ENCODE data around the gene CSF1. TPM values are rescaled to one million over a fixed set of nuclear protein-coding genes. Genes with fewer than 3 reads are reported as not detected.

The CSF1 gene
- total and polyA plus RNA-seq, 2 of the 13 experiments (the other 11 are each of a cell fraction or from before 2014, with no cell fraction given): 4.6 to 13.3 TPM

- no peak for DNase-seq (ENCODE audit: low spot score)
- TF ChIP-seq ATAD3A (CRISPR knock-in tag; IDR thresholded peaks at IDR 0.05): no peak
- WGBS (ENCODE audit: low lambda C conversion rate): 57% methylated on average over 3 of the region's 4 CpGs
- ATAC-seq: peak; percentile 8
- Histone ChIP-seq H3K4me1 (ENCODE audit: insufficient read depth, low read length) (peaks cover 85% of the 10 kb centered on the region), H3K27ac (ENCODE audit: extremely low read length, insufficient read depth, low read length) (no peak overlapping the region), H3K9me3 (ENCODE audit: low read length) (no peaks in the 10 kb centered on the region), H3K4me2 (ENCODE audit: low read depth, low read length) (peak overlapping the region; percentile 81), H3K27me3 (ENCODE audit: control insufficient read depth in 1 of 2, insufficient read depth in 2 of 2, low read length in 2 of 2) (no peaks in the 10 kb centered on the region; a peak in 2 of 5 replicates), H3K9ac (ENCODE audit: insufficient read depth, low read depth, low read length) (peak overlapping the region; percentile 44), H3K36me3 (replicated peaks in 1 of 2; ENCODE audit: control insufficient read depth in 1 of 2, insufficient read depth in 2 of 2, low read length in 2 of 2) (no peaks in the 10 kb centered on the region), H3K4me3 (replicated peaks in 1 of 3; ENCODE audit: insufficient read depth in 1 of 3, low read depth in 2 of 3, low read length in 3 of 3) (peak overlapping the region; percentile 33 to 72 (median 51)), H3K79me2 (ENCODE audit: insufficient read depth, low read length) (no peaks in the 10 kb centered on the region), H4K20me1 (ENCODE audit: insufficient read depth, low read length) (no peaks in the 10 kb centered on the region), H2AFZ (ENCODE audit: low read length) (no peak overlapping the region)
- intact Hi-C loops (cut with micrococcal nuclease; ENCODE audit: unreplicated experiment) (no loop called here), in situ Hi-C loops (cut with HindIII; ENCODE audit: extremely low pct_ligation_motif_present, low pct_unique_long_range_greater_than_20kb) (no loop called here)
- no TSS peak for BruUV-seq (replicated peaks)
- ChIA-PET POLR2A (interaction anchor here (1.2 kb wide), 3 partner anchors 15 to 84 kb away, joined by 3 to 7 read pairs (median 5); no protein-coding TSS in a partner anchor), CTCF (ENCODE audit: low intra/inter-chr PET ratio, low total read pairs) (no interaction called here)
- no peak for FAIRE-seq
Observed at GRCh38 chr1:109876617-109877316, 33.9 kb upstream of the CSF1 start.

DNA sequence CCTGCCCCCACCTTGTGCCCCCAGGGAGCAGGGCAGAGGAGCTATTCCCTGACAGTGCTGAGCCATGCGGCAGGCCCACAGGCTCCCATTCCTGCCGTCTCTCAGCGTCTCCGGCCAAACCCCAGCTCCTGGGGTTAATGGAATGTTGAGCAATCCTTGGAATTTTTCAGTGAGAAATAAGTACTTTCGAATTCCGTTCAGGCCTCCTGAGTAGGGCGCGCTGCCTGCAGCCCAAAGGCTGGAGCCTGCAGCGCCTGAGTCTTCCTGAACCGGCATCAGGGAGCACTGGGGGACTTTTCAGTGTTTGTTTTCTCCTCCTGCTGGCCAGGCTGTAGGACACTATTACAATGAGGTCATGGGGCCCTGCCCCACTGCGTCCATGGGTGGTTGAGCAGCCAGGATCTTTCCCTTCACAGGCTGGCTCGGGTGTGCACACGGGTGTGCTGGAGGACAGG, 33.3 kb upstream of the CSF1 start:
- H2AFZ ChIP-seq (ENCODE audit: low read length): no peak overlapping the region
- H3K27ac ChIP-seq (ENCODE audit: extremely low read length, insufficient read depth, low read length): no peak overlapping the region
- H3K36me3 ChIP-seq (replicated peaks in 1 of 2; ENCODE audit: control insufficient read depth in 1 of 2, insufficient read depth in 2 of 2, low read length in 2 of 2): no peaks in the 10 kb centered on the region
- no peaks in the 10 kb centered on the region for H3K79me2 ChIP-seq (ENCODE audit: insufficient read depth, low read length)
- ChIA-PET CTCF (ENCODE audit: low intra/inter-chr PET ratio, low total read pairs) (no interaction called here), POLR2A (interaction anchor here (1.2 kb wide), 3 partner anchors 15 to 83 kb away, joined by 3 to 7 read pairs (median 5); no protein-coding TSS in a partner anchor)
- H3K9me3 ChIP-seq (ENCODE audit: low read length): no peaks in the 10 kb centered on the region
- peak; percentile 96 for ATAC-seq
- no TSS peak for BruUV-seq (replicated peaks)
- H3K4me1 ChIP-seq (ENCODE audit: insufficient read depth, low read length): peaks cover 88% of the 10 kb centered on the region
- H3K4me3 ChIP-seq (replicated peaks in 1 of 3; ENCODE audit: insufficient read depth in 1 of 3, low read depth in 2 of 3, low read length in 3 of 3): peak overlapping the region; percentile 33 to 72 (median 51)
- no peaks in the 10 kb centered on the region for H4K20me1 ChIP-seq (ENCODE audit: insufficient read depth, low read length)
- in situ Hi-C loops (cut with HindIII; ENCODE audit: extremely low pct_ligation_motif_present, low pct_unique_long_range_greater_than_20kb): no loop called here
- peak overlapping the region; percentile 81 for H3K4me2 ChIP-seq (ENCODE audit: low read depth, low read length)
- H3K9ac ChIP-seq (ENCODE audit: insufficient read depth, low read depth, low read length): peak overlapping the region; percentile 44; the same call in 1 of the 2 replicates
- intact Hi-C loops (cut with micrococcal nuclease; ENCODE audit: unreplicated experiment): no loop called here
- FAIRE-seq: peak; percentile 63
- H3K27me3 ChIP-seq (ENCODE audit: control insufficient read depth in 1 of 2, insufficient read depth in 2 of 2, low read length in 2 of 2): no peaks in the 10 kb centered on the region; a peak in 1 of 5 replicates
- WGBS (ENCODE audit: low lambda C conversion rate): 0% methylated on average over 2 of the region's 13 CpGs
- peak; percentile 79 for DNase-seq (ENCODE audit: low spot score)
- TF ChIP-seq MEF2D (CRISPR knock-in tag; IDR thresholded peaks at IDR 0.05) (peak; percentile 43; the same call in 1 of the 2 replicates), ZNF446 (CRISPR knock-in tag; IDR thresholded peaks at IDR 0.05) (no peak), PTBP1 (IDR thresholded peaks at IDR 0.05; ENCODE audit: low read depth, low read length, poor library complexity, severe bottlenecking) (no peak), GABPB1 (CRISPR knock-in tag; IDR thresholded peaks at IDR 0.05) (peak; percentile 29; the same call in 1 of the 2 replicates), PHF20 (CRISPR knock-in tag; IDR thresholded peaks at IDR 0.05) (no peak), SNAPC2 (CRISPR knock-in tag; IDR thresholded peaks at IDR 0.05) (no peak), ZNF766 (CRISPR knock-in tag; IDR thresholded peaks at IDR 0.05; ENCODE audit: borderline replicate concordance) (0 out of 2 replicates have a peak, but pooled peaks have one; percentile 26)
- TF ChIP-seq, protein P1, sequence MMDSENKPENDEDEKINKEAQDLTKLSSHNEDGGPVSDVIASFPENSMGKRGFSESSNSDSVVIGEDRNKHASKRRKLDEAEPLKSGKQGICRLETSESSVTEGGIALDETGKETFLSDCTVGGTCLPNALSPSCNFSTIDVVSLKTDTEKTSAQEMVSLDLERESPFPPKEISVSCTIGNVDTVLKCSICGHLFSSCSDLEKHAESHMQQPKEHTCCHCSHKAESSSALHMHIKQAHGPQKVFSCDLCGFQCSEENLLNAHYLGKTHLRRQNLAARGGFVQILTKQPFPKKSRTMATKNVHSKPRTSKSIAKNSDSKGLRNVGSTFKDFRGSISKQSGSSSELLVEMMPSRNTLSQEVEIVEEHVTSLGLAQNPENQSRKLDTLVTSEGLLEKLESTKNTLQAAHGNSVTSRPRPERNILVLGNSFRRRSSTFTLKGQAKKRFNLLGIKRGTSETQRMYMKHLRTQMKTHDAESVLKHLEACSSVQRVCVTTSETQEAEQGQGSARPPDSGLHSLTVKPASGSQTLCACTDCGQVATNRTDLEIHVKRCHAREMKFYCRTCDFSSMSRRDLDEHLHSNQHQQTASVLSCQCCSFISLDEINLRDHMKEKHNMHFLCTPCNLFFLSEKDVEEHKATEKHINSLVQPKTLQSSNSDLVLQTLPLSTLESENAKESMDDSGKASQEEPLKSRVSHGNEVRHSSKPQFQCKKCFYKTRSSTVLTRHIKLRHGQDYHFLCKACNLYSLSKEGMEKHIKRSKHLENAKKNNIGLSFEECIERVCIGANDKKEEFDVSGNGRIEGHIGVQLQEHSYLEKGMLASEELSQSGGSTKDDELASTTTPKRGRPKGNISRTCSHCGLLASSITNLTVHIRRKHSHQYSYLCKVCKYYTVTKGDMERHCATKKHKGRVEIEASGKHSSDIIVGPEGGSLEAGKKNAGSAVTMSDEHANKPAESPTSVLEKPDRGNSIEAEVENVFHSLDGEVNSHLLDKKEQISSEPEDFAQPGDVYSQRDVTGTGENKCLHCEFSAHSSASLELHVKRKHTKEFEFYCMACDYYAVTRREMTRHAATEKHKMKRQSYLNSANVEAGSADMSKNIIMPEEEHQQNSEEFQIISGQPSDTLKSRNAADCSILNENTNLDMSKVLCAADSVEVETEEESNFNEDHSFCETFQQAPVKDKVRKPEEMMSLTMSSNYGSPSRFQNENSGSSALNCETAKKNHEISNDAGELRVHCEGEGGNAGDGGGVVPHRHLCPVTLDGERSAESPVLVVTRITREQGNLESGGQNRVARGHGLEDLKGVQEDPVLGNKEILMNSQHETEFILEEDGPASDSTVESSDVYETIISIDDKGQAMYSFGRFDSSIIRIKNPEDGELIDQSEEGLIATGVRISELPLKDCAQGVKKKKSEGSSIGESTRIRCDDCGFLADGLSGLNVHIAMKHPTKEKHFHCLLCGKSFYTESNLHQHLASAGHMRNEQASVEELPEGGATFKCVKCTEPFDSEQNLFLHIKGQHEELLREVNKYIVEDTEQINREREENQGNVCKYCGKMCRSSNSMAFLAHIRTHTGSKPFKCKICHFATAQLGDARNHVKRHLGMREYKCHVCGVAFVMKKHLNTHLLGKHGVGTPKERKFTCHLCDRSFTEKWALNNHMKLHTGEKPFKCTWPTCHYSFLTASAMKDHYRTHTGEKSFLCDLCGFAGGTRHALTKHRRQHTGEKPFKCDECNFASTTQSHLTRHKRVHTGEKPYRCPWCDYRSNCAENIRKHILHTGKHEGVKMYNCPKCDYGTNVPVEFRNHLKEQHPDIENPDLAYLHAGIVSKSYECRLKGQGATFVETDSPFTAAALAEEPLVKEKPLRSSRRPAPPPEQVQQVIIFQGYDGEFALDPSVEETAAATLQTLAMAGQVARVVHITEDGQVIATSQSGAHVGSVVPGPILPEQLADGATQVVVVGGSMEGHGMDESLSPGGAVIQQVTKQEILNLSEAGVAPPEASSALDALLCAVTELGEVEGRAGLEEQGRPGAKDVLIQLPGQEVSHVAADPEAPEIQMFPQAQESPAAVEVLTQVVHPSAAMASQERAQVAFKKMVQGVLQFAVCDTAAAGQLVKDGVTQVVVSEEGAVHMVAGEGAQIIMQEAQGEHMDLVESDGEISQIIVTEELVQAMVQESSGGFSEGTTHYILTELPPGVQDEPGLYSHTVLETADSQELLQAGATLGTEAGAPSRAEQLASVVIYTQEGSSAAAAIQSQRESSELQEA (CRISPR knock-in tag; IDR thresholded peaks at IDR 0.05; ENCODE audit: not compliant biosample characterization): peak; percentile 40

Data from HepG2 (cell line).